Activated CD4-positive, alpha-beta T cell treated with anti-CD3 and anti-CD28 coated beads, Interleukin-2, amount 10 ng/mL, durations not matched to agents 24 days and 14 days (primary cell): ENCODE results near the gene KREMEN2. TPM values are rescaled to one million over a fixed set of nuclear protein-coding genes. Genes with fewer than 3 reads are reported as not detected.

Source experiments
- DNase-seq: peaks from one replicate; pipeline ENCODE4 v3.0.0; 2022
- H3K27ac Mint-ChIP-seq: one replicate; pipeline ENCODE4 v1.8.0; 2022; ENCODE audit warnings: mild to moderate bottlenecking, mixed read lengths
- H3K27me3 Mint-ChIP-seq: one replicate; pipeline ENCODE4 v1.8.0; 2022; ENCODE audit warnings: mixed read lengths
- H3K36me3 Mint-ChIP-seq: one replicate; pipeline ENCODE4 v1.8.0; 2022; ENCODE audit warnings: low read depth, mild to moderate bottlenecking, mixed read lengths
- H3K4me1 Mint-ChIP-seq: one replicate; pipeline ENCODE4 v1.8.0; 2021; ENCODE audit warnings: mixed read lengths
- H3K4me3 Mint-ChIP-seq: one replicate; pipeline ENCODE4 v1.8.0; 2022; ENCODE audit warnings: mild to moderate bottlenecking, moderate library complexity, mixed read lengths
- H3K9me3 Mint-ChIP-seq: one replicate; pipeline ENCODE4 v1.8.0; 2021; ENCODE audit warnings: mixed read lengths
- intact Hi-C: fragments of 100-400 bp; cut with micrococcal nuclease; formaldehyde crosslinking; loops from one replicate; pipeline ENCODE4 v1.15.1; 2023
- total RNA-seq: library from RNA; stranded (reverse); gene quantifications from 2 replicates; pipeline ENCODE4 v1.2.3, GENCODE V29; 2022

Gene KREMEN2
- total RNA-seq, 1 donor from 2014 or later: 0.28 TPM

GRCh38 chr16:3003582-3004270 lies 39.7 kb downstream of the KREMEN2 start:
- Mint-ChIP-seq H3K36me3 (no peaks in the 10 kb centered on the region), H3K27me3 (peaks cover 16% of the 10 kb centered on the region), H3K4me1 (peaks cover 23% of the 10 kb centered on the region), H3K4me3 (peak overlapping the region; percentile 69), H3K27ac (peak overlapping the region; percentile 62), H3K9me3 (no peaks in the 10 kb centered on the region)
- DNase-seq: peak; percentile 99
- intact Hi-C loops: loop anchor here (1.0 to 5.0 kb wide), 4 partner anchors 17 to 54 kb away; partner anchors contain the start of gene TNFRSF12A

- H3K27ac Mint-ChIP-seq: no peak overlapping the region
- no peaks in the 10 kb centered on the region for H3K36me3 Mint-ChIP-seq
- peak; percentile 74 for DNase-seq
- peak overlapping the region; percentile 61 for H3K4me3 Mint-ChIP-seq
- no peaks in the 10 kb centered on the region for H3K9me3 Mint-ChIP-seq
- peaks cover 25% of the 10 kb centered on the region for H3K4me1 Mint-ChIP-seq
- intact Hi-C loops: loop anchor here (1.0 to 5.0 kb wide), 3 partner anchors 16 to 53 kb away; partner anchors contain the start of gene TNFRSF12A
- H3K27me3 Mint-ChIP-seq: peaks cover 15% of the 10 kb centered on the region
Observed at GRCh38 chr16:3004319-3004718, 40.2 kb downstream of the KREMEN2 start.

DNA sequence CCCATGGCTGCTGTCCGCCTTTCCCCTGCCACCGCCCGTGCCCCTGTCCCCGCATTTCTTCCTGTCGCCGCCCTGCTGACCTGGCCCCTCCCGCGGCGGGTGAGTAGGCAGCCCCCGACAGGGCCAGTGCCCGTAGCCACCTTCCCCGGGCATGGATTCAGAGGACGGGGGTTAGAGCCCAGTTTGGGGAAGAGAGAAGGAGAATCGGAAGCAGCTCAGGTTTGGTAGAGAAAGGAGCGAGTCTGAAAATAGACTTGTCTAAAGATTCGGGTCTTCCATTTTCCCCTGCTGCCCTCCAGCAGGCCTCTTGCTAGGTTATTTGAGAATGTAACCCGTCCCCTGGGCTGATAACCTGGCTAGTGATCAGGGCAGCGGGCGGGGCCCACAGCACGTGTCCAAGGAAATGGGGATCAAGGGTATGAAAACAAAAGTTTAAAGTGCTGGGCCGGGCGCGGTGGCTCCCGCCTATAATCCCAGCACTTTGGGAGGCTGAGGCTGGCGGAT lies 40.8 kb downstream of the KREMEN2 start:
- Mint-ChIP-seq H3K4me3 (peak overlapping the region; percentile 61), H3K27me3 (peaks cover 15% of the 10 kb centered on the region), H3K4me1 (peaks cover 25% of the 10 kb centered on the region), H3K9me3 (no peaks in the 10 kb centered on the region), H3K27ac (peak overlapping the region; percentile 56), H3K36me3 (no peaks in the 10 kb centered on the region)
- intact Hi-C loops: loop anchor here (1.0 to 5.0 kb wide), 3 partner anchors 15 to 52 kb away; partner anchors contain the start of gene TNFRSF12A
- peak; percentile 74 for DNase-seq

GRCh38 chr16:3007059-3007956 lies 43.2 kb downstream of the KREMEN2 start:
- Mint-ChIP-seq H3K9me3 (no peaks in the 10 kb centered on the region), H3K4me1 (peaks cover 25% of the 10 kb centered on the region), H3K4me3 (peak overlapping the region; percentile 64), H3K27me3 (peaks cover 14% of the 10 kb centered on the region), H3K27ac (peak overlapping the region; percentile 47), H3K36me3 (no peaks in the 10 kb centered on the region)
- intact Hi-C loops: no loop called here
- DNase-seq: no peak

- H3K4me3 Mint-ChIP-seq: peak overlapping the region; percentile 64
- peaks cover 19% of the 10 kb centered on the region for H3K27me3 Mint-ChIP-seq
- H3K36me3 Mint-ChIP-seq: no peaks in the 10 kb centered on the region
- H3K4me1 Mint-ChIP-seq: peaks cover 25% of the 10 kb centered on the region
- no peaks in the 10 kb centered on the region for H3K9me3 Mint-ChIP-seq
- peak; percentile 73 for DNase-seq
- H3K27ac Mint-ChIP-seq: peak overlapping the region; percentile 43
- intact Hi-C loops: no loop called here
Observed at GRCh38 chr16:3007957-3008689, 44.0 kb downstream of the KREMEN2 start.

GRCh38 chr16:3008690-3009037 lies 44.6 kb downstream of the KREMEN2 start:
- H3K4me3 Mint-ChIP-seq: peak overlapping the region; percentile 64
- peaks cover 19% of the 10 kb centered on the region for H3K27me3 Mint-ChIP-seq
- H3K4me1 Mint-ChIP-seq: peaks cover 24% of the 10 kb centered on the region
- no peak for DNase-seq
- intact Hi-C loops: no loop called here
- H3K27ac Mint-ChIP-seq: no peak overlapping the region
- no peaks in the 10 kb centered on the region for H3K36me3 Mint-ChIP-seq
- no peaks in the 10 kb centered on the region for H3K9me3 Mint-ChIP-seq

GRCh38 chr16:3009568-3010390 lies 45.7 kb downstream of the KREMEN2 start:
- DNase-seq: no peak
- no peaks in the 10 kb centered on the region for H3K36me3 Mint-ChIP-seq
- H3K4me3 Mint-ChIP-seq: no peak overlapping the region
- peaks cover 27% of the 10 kb centered on the region for H3K27me3 Mint-ChIP-seq
- intact Hi-C loops: no loop called here
- no peak overlapping the region for H3K27ac Mint-ChIP-seq
- H3K9me3 Mint-ChIP-seq: no peaks in the 10 kb centered on the region
- H3K4me1 Mint-ChIP-seq: peaks cover 22% of the 10 kb centered on the region

GRCh38 chr16:3010510-3010909 lies 46.4 kb downstream of the KREMEN2 start:
- H3K4me1 Mint-ChIP-seq: peaks cover 22% of the 10 kb centered on the region
- no peaks in the 10 kb centered on the region for H3K9me3 Mint-ChIP-seq
- no peak for DNase-seq
- H3K27ac Mint-ChIP-seq: no peak overlapping the region
- H3K27me3 Mint-ChIP-seq: peaks cover 30% of the 10 kb centered on the region
- intact Hi-C loops: no loop called here
- no peaks in the 10 kb centered on the region for H3K36me3 Mint-ChIP-seq
- no peak overlapping the region for H3K4me3 Mint-ChIP-seq

GRCh38 chr16:3012246-3012645 lies 48.2 kb downstream of the KREMEN2 start:
- Mint-ChIP-seq H3K4me3 (no peak overlapping the region), H3K9me3 (no peaks in the 10 kb centered on the region), H3K36me3 (no peaks in the 10 kb centered on the region), H3K4me1 (peaks cover 15% of the 10 kb centered on the region), H3K27me3 (peaks cover 26% of the 10 kb centered on the region), H3K27ac (no peak overlapping the region)
- DNase-seq: no peak
- intact Hi-C loops: no loop called here

- Mint-ChIP-seq H3K36me3 (no peaks in the 10 kb centered on the region), H3K4me3 (no peak within 1 kb of the TSS), H3K27ac (no peak within 1 kb of the TSS), H3K27me3 (peaks cover 27% of the 10 kb centered on the region), H3K4me1 (peaks cover 10% of the 10 kb centered on the region), H3K9me3 (no peaks in the 10 kb centered on the region)
- intact Hi-C loops: no loop called here
- DNase-seq: no peak
Observed at GRCh38 chr16:3012828-3013420, 48.8 kb downstream of the KREMEN2 start, which contains the start of gene CLDN9. Gene CLDN9 (plus strand): TSS chr16:3012923. CDS start chr16:3013363, 440 bp downstream.

GRCh38 chr16:3013491-3013951 lies 49.4 kb downstream of the KREMEN2 start:
- Mint-ChIP-seq H3K9me3 (no peaks in the 10 kb centered on the region), H3K4me3 (no peak overlapping the region), H3K4me1 (peaks cover 6% of the 10 kb centered on the region), H3K27ac (no peak overlapping the region), H3K27me3 (peaks cover 29% of the 10 kb centered on the region), H3K36me3 (no peaks in the 10 kb centered on the region)
- no peak for DNase-seq
- intact Hi-C loops: no loop called here

DNA sequence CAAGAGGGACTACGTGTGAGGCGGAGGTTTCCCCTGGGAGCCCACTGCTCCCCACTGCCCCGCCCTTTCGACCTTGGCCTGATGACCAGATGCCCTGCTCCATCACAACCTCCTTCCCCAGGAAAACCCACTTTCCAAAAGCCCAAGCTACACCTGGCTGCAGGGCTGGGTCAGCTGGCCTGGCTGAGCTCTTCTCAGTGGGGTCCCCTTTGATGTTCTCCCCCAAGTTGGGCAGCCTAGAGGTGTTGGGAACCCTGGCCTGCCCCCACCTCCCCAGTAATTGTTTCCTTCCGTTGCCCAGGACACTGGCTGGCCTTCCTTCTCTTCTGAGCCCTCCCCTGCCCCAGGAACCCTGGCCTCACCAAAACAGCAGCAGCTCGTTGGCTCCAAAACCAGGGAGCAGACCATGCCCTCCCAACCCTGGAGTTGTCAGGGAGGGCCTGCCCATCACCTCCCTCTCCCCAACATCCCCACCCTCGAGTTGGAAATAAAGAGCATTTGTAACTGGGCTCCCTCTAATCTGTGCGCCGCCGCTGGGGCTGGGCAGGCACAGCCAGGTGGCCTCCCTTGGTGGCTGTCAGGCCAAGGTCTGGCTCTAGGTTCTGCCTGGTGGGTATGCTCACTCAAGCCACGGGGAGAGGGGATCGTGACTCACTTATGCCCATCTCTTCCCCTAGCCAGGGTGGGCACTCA lies 50.1 kb downstream of the KREMEN2 start:
- Mint-ChIP-seq H3K4me1 (peaks cover 3% of the 10 kb centered on the region), H3K36me3 (no peaks in the 10 kb centered on the region), H3K4me3 (no peak overlapping the region), H3K27ac (no peak overlapping the region), H3K27me3 (peaks cover 28% of the 10 kb centered on the region), H3K9me3 (no peaks in the 10 kb centered on the region)
- DNase-seq: no peak
- intact Hi-C loops: no loop called here
